OCI-LY1 (cell line): ENCODE measurements around the gene GDA.
"Not testable (repeated sequence)": the region's sequence is repeated elsewhere in the genome, so short reads cannot be mapped to it uniquely, and the experiment has no call there.

Source experiments
- CTCF ChIP-seq: fragments of 200-600 bp; sonication (generic), shearing (Covaris generic); IDR thresholded peaks from 2 replicates; pipeline ENCODE4 v1.5.1; 2017; ENCODE audit warnings: mild to moderate bottlenecking, antibody characterized with exemption, low read length, moderate library complexity, mixed read lengths
- EZH2 ChIP-seq: fragments of 200-600 bp; sonication (generic), shearing (Covaris generic); IDR thresholded peaks from 2 replicates; pipeline ENCODE4 v1.8.0; 2017; ENCODE audit warnings: borderline replicate concordance, mixed run types, mild to moderate bottlenecking, antibody characterized with exemption, low read length, moderate library complexity, mixed read lengths

GRCh38 chr9:72270359-72270758 lies 121.1 kb downstream of the GDA start:
- TF ChIP-seq CTCF, EZH2: not testable (repeated sequence)
